OCI-LY3 (cell line): Measurements from ENCODE around the gene RELL2.

Experiments used
- CTCF ChIP-seq: fragments of 200-600, 300-600 bp; sonication (generic); IDR thresholded peaks from 2 replicates; pipeline ENCODE4 v1.5.1; 2014; ENCODE audit warnings: antibody characterized with exemption, low read length, low read depth
- EZH2phosphoT487 ChIP-seq: fragments of 200-600 bp; shearing (Covaris generic); IDR thresholded peaks from 2 replicates; pipeline ENCODE4 v1.6.1; 2018; ENCODE audit warnings: antibody characterized with exemption, mixed run types, low read depth

DNA sequence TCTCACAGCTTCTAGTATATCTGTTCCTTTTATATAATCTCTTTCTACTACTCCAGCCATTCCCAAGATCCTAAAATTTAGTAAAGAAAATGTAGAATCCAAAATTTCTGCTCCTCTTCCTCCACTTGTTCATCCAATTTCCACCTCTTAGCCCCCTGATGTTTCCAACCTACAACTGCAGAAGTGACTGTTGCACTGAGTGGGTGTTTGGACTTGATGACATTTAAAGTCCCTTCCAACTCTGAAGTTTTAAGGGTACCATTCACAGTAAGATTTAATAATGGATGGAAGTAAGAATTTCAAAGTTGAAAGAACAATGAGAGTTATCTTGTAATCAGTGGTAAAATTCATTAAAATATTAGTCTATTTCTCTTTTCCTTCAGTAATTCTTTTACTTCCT is 23.5 kb upstream of the RELL2 start:
- TF ChIP-seq CTCF (no peak), EZH2phosphoT487 (no peak)
